GM21447 (cell line): ENCODE measurements around the gene SPSB1.

Experiments
- ATAC-seq: cut with Tn5 transposase; IDR thresholded peaks from one replicate; pipeline ENCODE4 v1.9.1; 2021; ENCODE audit not compliant: unreplicated experiment

SPSB1 gene

GRCh38 chr1:9317591-9318417 lies 25.1 kb downstream of the SPSB1 start:
- no peak for ATAC-seq

- no peak for ATAC-seq
These were observed 26.6 kb downstream of the SPSB1 start for GRCh38 chr1:9319208-9319788.

GRCh38 chr1:9319789-9320519 lies 27.3 kb downstream of the SPSB1 start:
- ATAC-seq, result no peak

- no peak for ATAC-seq
These were observed 28.1 kb downstream of the SPSB1 start for GRCh38 chr1:9320520-9321479.

GRCh38 chr1:9321480-9321849 lies 28.8 kb downstream of the SPSB1 start:
- no peak for ATAC-seq

GRCh38 chr1:9321986-9322660 lies 29.4 kb downstream of the SPSB1 start:
- no peak for ATAC-seq

GRCh38 chr1:9322661-9323244 lies 30.1 kb downstream of the SPSB1 start:
- no peak for ATAC-seq

GRCh38 chr1:9324246-9325096 lies 31.8 kb downstream of the SPSB1 start:
- no peak for ATAC-seq

GRCh38 chr1:9326596-9326995 lies 33.9 kb downstream of the SPSB1 start:
- no peak for ATAC-seq

GRCh38 chr1:9328201-9328600 lies 35.5 kb downstream of the SPSB1 start:
- ATAC-seq, result no peak

GRCh38 chr1:9328715-9329114 lies 36.0 kb downstream of the SPSB1 start:
- no peak for ATAC-seq

- no peak for ATAC-seq
These were observed 38.3 kb downstream of the SPSB1 start for GRCh38 chr1:9331016-9331415.

GRCh38 chr1:9331558-9332346 lies 39.1 kb downstream of the SPSB1 start:
- ATAC-seq, result no peak

- no peak for ATAC-seq
These were observed 39.9 kb downstream of the SPSB1 start for GRCh38 chr1:9332513-9333143.

- ATAC-seq, result no peak
These were observed 45.9 kb downstream of the SPSB1 start for GRCh38 chr1:9338397-9339246.

GRCh38 chr1:9340172-9340854 lies 47.6 kb downstream of the SPSB1 start:
- no peak for ATAC-seq
